Mucosa of descending colon (tissue), 3 donors: Measurements from ENCODE around the gene GNAI3. TPM values are rescaled to one million over a fixed set of nuclear protein-coding genes. Genes with fewer than 3 reads are reported as not detected.

Source experiments
- ATAC-seq: fragments of 200-7000 bp; cut with Tn5 transposase; one replicate; pipeline ENCODE4 v1.9.1; 2020; ENCODE audit warnings: mild to moderate bottlenecking, moderate library complexity
- DNase-seq, 3 donors: peaks; one replicate each; pipeline ENCODE4 v3.0.0-alpha.2; 2020
- H3K36me3 ChIP-seq: fragments of 200-600 bp; one replicate; pipeline ENCODE4 v1.8.0; 2021; ENCODE audit warnings: low read depth, mild to moderate bottlenecking
- H3K4me1 ChIP-seq: fragments of 200-600 bp; one replicate; pipeline ENCODE4 v1.8.0; 2021; ENCODE audit warnings: low read depth, mild to moderate bottlenecking
- H3K4me3 ChIP-seq: fragments of 200-600 bp; one replicate; pipeline ENCODE4 v1.8.0; 2021; ENCODE audit warnings: mild to moderate bottlenecking
- H3K9me3 ChIP-seq: fragments of 200-600 bp; one replicate; pipeline ENCODE4 v1.8.0; 2021; ENCODE audit warnings: mild to moderate bottlenecking
- intact Hi-C, 2 donors: fragments of 100-400 bp; cut with DNase I in 1 of 2; cut with micrococcal nuclease in 1 of 2; formaldehyde crosslinking; loops; one replicate each; pipeline versions ENCODE4 v1.11.0 to v1.11.1; 2022; cut with DNase I, micrococcal nuclease
- total RNA-seq, 3 donors: library from RNA; stranded (reverse); fragmentation: NEBNext Ultra II Directional in 2 of 3; extraction: Animal tissue kit (Norgen Biotek cat#: 25700) in 2 of 3; gene quantifications; one replicate each; pipeline versions ENCODE4 v1.2.1 to v1.2.4, GENCODE V29; 2021 to 2023
- TF ChIP-seq, protein P1 (sequence below): fragments of 200-600 bp; IDR thresholded peaks from one replicate; pipeline ENCODE4 v1.8.0; 2022; ENCODE audit warnings: antibody characterized with exemption, mild to moderate bottlenecking
- donor health status: DM: no; HTN: no; CAD: no; lungs with moderate emphysema.
- donor health status: DM: no; HTN: no; CAD: no.
- donor health status: DM: no; HTN: yes; CAD: no.

The GNAI3 gene
- total RNA-seq, 3 donors from 2014 or later = 6.5 to 8.3 (median 7.6) TPM

DNA sequence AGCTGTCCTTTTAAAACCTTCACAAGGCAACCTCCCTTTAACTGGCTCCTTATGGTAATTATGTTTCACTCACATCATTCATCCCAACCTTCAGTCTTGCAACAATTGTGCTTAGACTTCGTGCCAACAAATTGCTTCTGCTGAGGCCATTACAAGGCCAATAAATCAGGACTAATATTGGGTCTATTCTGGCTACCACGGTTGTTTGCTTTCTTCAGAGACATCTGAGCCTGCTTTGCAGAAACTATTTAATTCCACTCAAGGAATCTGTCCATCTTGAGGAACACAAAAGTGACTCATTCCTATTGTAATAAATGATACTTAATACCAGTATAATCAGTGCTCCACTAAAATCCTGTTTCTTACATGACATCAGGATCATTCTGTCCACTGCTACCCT lies 104.9 kb downstream of the GNAI3 start:
- TF ChIP-seq, protein P1, sequence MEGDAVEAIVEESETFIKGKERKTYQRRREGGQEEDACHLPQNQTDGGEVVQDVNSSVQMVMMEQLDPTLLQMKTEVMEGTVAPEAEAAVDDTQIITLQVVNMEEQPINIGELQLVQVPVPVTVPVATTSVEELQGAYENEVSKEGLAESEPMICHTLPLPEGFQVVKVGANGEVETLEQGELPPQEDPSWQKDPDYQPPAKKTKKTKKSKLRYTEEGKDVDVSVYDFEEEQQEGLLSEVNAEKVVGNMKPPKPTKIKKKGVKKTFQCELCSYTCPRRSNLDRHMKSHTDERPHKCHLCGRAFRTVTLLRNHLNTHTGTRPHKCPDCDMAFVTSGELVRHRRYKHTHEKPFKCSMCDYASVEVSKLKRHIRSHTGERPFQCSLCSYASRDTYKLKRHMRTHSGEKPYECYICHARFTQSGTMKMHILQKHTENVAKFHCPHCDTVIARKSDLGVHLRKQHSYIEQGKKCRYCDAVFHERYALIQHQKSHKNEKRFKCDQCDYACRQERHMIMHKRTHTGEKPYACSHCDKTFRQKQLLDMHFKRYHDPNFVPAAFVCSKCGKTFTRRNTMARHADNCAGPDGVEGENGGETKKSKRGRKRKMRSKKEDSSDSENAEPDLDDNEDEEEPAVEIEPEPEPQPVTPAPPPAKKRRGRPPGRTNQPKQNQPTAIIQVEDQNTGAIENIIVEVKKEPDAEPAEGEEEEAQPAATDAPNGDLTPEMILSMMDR = no peak
- ATAC-seq = no peak
- peaks cover 10% of the 10 kb centered on the region for H3K4me1 ChIP-seq
- intact Hi-C loops = no loop called here
- no peak for DNase-seq
- H3K4me3 ChIP-seq = no peak overlapping the region
- no peaks in the 10 kb centered on the region for H3K36me3 ChIP-seq
- no peaks in the 10 kb centered on the region for H3K9me3 ChIP-seq

DNA sequence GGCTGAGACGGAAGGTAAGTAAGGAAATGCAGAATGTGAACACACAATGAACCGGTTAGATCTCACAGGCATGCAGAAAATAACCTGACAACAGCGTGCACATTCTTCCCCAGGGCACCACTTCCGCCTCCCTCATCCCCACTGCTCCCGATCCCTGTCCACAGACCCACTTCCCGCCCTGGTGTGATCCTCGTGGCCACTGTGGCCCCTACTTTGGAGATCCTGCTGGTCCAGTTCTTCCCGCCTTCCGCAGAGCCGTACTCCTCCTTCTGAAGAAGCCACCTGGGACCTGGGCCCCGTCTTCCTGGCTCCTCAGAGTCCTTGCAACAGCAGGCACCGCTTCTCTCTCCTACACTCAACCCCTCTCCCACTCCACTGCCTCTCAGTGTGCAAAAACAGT lies 106.1 kb downstream of the GNAI3 start:
- intact Hi-C loops = no loop called here

DNA sequence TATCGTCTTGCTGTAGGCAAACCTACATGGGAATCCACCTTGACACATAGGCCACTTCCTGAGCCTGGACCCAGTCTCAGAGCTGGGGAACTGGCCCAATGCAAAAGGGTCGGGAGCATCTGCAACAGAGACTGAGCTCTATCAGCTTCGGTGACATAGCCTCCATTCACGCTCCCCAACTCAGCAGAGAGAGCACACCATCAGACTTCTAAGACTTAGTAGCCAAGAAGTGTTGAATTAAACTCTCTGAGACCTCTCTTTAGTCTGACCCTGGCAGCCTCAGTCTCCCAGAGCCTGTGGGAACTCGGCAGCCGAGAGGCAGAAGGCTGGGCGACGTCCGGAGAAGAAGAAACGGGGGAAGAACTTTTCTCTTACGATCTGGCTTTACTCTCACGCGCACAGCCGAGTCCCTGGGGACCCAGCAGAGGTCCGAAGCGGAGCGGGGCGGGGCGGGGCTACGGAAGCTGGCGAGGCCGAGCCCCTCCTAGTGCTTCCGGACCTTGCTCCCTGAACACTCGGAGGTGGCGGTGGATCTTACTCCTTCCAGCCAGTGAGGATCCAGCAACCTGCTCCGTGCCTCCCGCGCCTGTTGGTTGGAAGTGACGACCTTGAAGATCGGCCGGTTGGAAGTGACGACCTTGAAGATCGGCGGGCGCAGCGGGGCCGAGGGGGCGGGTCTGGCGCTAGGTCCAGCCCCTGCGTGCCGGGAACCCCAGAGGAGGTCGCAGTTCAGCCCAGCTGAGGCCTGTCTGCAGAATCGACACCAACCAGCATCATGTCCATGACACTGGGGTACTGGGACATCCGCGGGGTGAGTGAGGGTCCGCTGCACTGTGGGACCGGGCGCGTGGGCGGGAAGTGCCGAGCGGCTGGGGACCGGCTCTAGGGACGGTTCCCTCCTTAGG lies 107.5 kb downstream of the GNAI3 start, which contains the start of gene GSTM4:
Gene GSTM4, plus strand, starts transcription at position 485 of the 905 bp plus-strand sequence. Its CDS starts 291 bp downstream, at position 776.
- H3K4me1 ChIP-seq = peaks cover 10% of the 10 kb centered on the region
- intact Hi-C loops = no loop called here
- H3K4me3 ChIP-seq = peak within 1 kb of the TSS; percentile 67
- ATAC-seq = peak; percentile 98
- TF ChIP-seq, protein P1 = no peak
- H3K9me3 ChIP-seq = no peaks in the 10 kb centered on the region
- DNase-seq = peak; percentile 93 to 94 (median 94)
- no peaks in the 10 kb centered on the region for H3K36me3 ChIP-seq

More for the DNA sequence above, 106.1 kb downstream of the GNAI3 start:
- no peaks in the 10 kb centered on the region for H3K9me3 ChIP-seq
- peaks cover 10% of the 10 kb centered on the region for H3K4me1 ChIP-seq
- TF ChIP-seq, protein P1 = no peak
- ATAC-seq = no peak
- peak in 1 of 3 donors; percentile 30 for DNase-seq
- no peaks in the 10 kb centered on the region for H3K36me3 ChIP-seq
- no peak overlapping the region for H3K4me3 ChIP-seq

DNA sequence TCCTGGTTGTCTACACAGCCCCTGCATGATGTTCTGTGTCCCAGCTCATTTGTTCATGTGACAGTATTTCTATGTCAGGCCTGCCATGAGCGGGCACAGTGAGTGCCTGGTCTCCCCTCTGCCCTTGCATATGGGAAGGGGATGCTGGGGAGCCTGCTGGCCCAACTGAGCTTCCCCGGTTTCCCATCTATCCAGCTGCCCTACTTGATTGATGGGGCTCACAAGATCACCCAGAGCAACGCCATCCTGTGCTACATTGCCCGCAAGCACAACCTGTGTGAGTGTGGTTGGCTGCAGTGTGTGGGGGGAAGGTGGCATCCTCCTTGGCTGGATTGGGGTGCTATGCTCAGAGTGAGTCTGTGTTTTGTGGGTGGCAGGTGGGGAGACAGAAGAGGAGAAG lies 109.0 kb downstream of the GNAI3 start:
- peak in 1 of 3 donors; percentile 15 for DNase-seq
- TF ChIP-seq, protein P1 = no peak
- no peaks in the 10 kb centered on the region for H3K36me3 ChIP-seq
- no peaks in the 10 kb centered on the region for H3K9me3 ChIP-seq
- no peak for ATAC-seq
- peaks cover 10% of the 10 kb centered on the region for H3K4me1 ChIP-seq
- intact Hi-C loops = no loop called here
- no peak overlapping the region for H3K4me3 ChIP-seq

DNA sequence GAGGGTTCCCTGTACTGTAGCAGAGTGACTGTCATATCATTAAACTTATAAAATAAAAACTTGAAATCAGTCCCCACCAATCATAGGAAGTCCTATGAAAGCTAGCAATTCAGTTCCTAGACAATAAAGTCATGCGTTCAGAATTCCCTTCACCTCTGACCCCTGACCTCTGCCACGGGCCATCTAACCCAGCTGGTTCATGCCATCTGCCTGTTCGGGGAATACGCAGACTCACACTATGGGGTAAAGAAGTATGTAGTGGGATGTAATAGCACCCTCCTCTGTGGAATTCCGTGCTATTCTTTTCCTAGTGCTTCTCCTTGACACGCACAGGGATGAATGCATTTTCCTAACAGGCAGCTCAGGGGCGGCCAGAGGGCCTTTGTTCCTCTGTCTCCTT lies 109.6 kb downstream of the GNAI3 start:
- TF ChIP-seq, protein P1 = no peak
- DNase-seq (peak in 1 of 3 donors; percentile 5), ATAC-seq (no peak)
- intact Hi-C loops = no loop called here
- Histone ChIP-seq H3K9me3 (no peaks in the 10 kb centered on the region), H3K36me3 (no peaks in the 10 kb centered on the region), H3K4me1 (peaks cover 10% of the 10 kb centered on the region), H3K4me3 (no peak overlapping the region)
